Nephron progenitor cell (in vitro differentiated cells): Measurements from ENCODE around the gene ASB16.

Experiments used
- DNase-seq: peaks from one replicate; pipeline ENCODE4 v3.0.0; 2021
- H3K27ac Mint-ChIP-seq: 2 replicates; pipeline ENCODE4 v1.8.0; 2021; ENCODE audit warnings: mild to moderate bottlenecking, moderate library complexity, mixed read lengths
- H3K27me3 Mint-ChIP-seq: 2 replicates; pipeline ENCODE4 v1.8.0; 2021; ENCODE audit warnings: mild to moderate bottlenecking, low read depth, mixed read lengths; ENCODE audit not compliant: poor library complexity
- H3K36me3 Mint-ChIP-seq: 2 replicates; pipeline ENCODE4 v1.8.0; 2021; ENCODE audit warnings: low read depth, mixed read lengths
- H3K4me1 Mint-ChIP-seq: 2 replicates; pipeline ENCODE4 v1.8.0; 2021; ENCODE audit warnings: mixed read lengths
- H3K4me3 Mint-ChIP-seq: 2 replicates; pipeline ENCODE4 v1.8.0; 2021; ENCODE audit warnings: mild to moderate bottlenecking, moderate library complexity, mixed read lengths
- H3K9me3 Mint-ChIP-seq: 2 replicates; pipeline ENCODE4 v1.8.0; 2021; ENCODE audit warnings: mild to moderate bottlenecking, moderate library complexity, mixed read lengths
- CTCF ChIP-seq: fragments of 200-600 bp; sonication (generic); IDR thresholded peaks from 2 replicates; pipeline ENCODE4 v1.5.0; 2021; ENCODE audit warnings: antibody characterized with exemption

The ASB16 gene

GRCh38 chr17:44164476-44164875, 6.0 kb upstream of the ASB16 start:
- DNase-seq = no peak
- no peak overlapping the region for H3K27ac Mint-ChIP-seq
- TF ChIP-seq CTCF = no peak
- peaks cover 18% of the 10 kb centered on the region for H3K36me3 Mint-ChIP-seq
- H3K9me3 Mint-ChIP-seq = no peaks in the 10 kb centered on the region
- H3K4me3 Mint-ChIP-seq = no peak overlapping the region
- peaks cover 12% of the 10 kb centered on the region for H3K4me1 Mint-ChIP-seq
- peaks cover 3% of the 10 kb centered on the region for H3K27me3 Mint-ChIP-seq

- no peak overlapping the region for H3K4me3 Mint-ChIP-seq
- peaks cover 6% of the 10 kb centered on the region for H3K36me3 Mint-ChIP-seq
- H3K4me1 Mint-ChIP-seq = peaks cover 33% of the 10 kb centered on the region
- TF ChIP-seq CTCF = no peak
- peaks cover 3% of the 10 kb centered on the region for H3K27me3 Mint-ChIP-seq
- H3K27ac Mint-ChIP-seq = no peak overlapping the region
- no peaks in the 10 kb centered on the region for H3K9me3 Mint-ChIP-seq
- no peak for DNase-seq
Observed at GRCh38 chr17:44167181-44167861, 3.2 kb upstream of the ASB16 start.

- no peak for TF ChIP-seq CTCF
- DNase-seq = no peak
- Mint-ChIP-seq H3K9me3 (no peaks in the 10 kb centered on the region), H3K36me3 (peaks cover 4% of the 10 kb centered on the region), H3K4me3 (no peak overlapping the region), H3K4me1 (peaks cover 35% of the 10 kb centered on the region), H3K27ac (peak overlapping the region; percentile 46), H3K27me3 (peaks cover 3% of the 10 kb centered on the region)
Observed at GRCh38 chr17:44170135-44170498, 387 bp upstream of the ASB16 start.

- DNase-seq = no peak
- peaks cover 17% of the 10 kb centered on the region for H3K36me3 Mint-ChIP-seq
- peaks cover 38% of the 10 kb centered on the region for H3K4me1 Mint-ChIP-seq
- H3K9me3 Mint-ChIP-seq = no peaks in the 10 kb centered on the region
- no peaks in the 10 kb centered on the region for H3K27me3 Mint-ChIP-seq
- no peak overlapping the region for H3K4me3 Mint-ChIP-seq
- no peak for TF ChIP-seq CTCF
- peak overlapping the region; percentile 92 for H3K27ac Mint-ChIP-seq
Observed at GRCh38 chr17:44171931-44172455, 1.5 kb downstream of the ASB16 start.

- H3K27me3 Mint-ChIP-seq = peaks cover 6% of the 10 kb centered on the region
- DNase-seq = no peak
Observed at GRCh38 chr17:44174427-44174826, 3.9 kb downstream of the ASB16 start.

More at GRCh38 chr17:44174427-44174826, 3.9 kb downstream of the ASB16 start:
- no peak for TF ChIP-seq CTCF
- H3K36me3 Mint-ChIP-seq = peaks cover 35% of the 10 kb centered on the region
- no peaks in the 10 kb centered on the region for H3K9me3 Mint-ChIP-seq
- no peak overlapping the region for H3K27ac Mint-ChIP-seq
- peaks cover 25% of the 10 kb centered on the region for H3K4me1 Mint-ChIP-seq
- no peak overlapping the region for H3K4me3 Mint-ChIP-seq
